CD4-positive, alpha-beta T cell (primary cell): ENCODE measurements around the gene FNDC3B. TPM values are rescaled to one million over a fixed set of nuclear protein-coding genes. Genes with fewer than 3 reads are reported as not detected.

ENCODE experiments used
- ATAC-seq: fragments of 200-7000 bp; cut with Tn5 transposase; one replicate; pipeline ENCODE4 v1.10.0; 2022; ENCODE audit warnings: mild to moderate bottlenecking; ENCODE audit not compliant: poor library complexity
- CTCF ChIA-PET: fragments of 350-600 bp; sonication (Branson Sonifier 250); formaldehyde crosslinking; loops from one replicate; lab custom pipeline; 2021; ENCODE audit warnings: antibody characterized with exemption, inconsistent platforms; lab: Charles Lee
- POLR2A ChIA-PET: fragments of 350-600 bp; sonication (Branson Sonifier 250); formaldehyde crosslinking; loops from one replicate; lab custom pipeline; 2021; ENCODE audit warnings: antibody characterized with exemption, inconsistent platforms; lab: Charles Lee
- DNase-seq, 14 experiments: peaks; one replicate each; pipeline ENCODE4 v3.0.0-alpha.2; 2013 to 2020; ENCODE audit warnings: mixed read lengths in 2 of 14
- H3K27ac ChIP-seq, 2 donors: one replicate each; pipeline versions ENCODE4 v1.5.1 to v1.7.0; 2013; ENCODE audit warnings: low read length in 2 of 2, low read depth in 1 of 2, mild to moderate bottlenecking in 1 of 2
- H3K27me3 ChIP-seq, 2 experiments: 1 replicate in 1 of 2; 2 replicates in 1 of 2; pipeline versions ENCODE4 v1.6.1 to v1.7.0; 2013; ENCODE audit warnings: low read length in 2 of 2, control low read depth in 1 of 2, mild to moderate bottlenecking in 1 of 2, moderate library complexity in 1 of 2; ENCODE audit not compliant: insufficient read depth in 2 of 2, control insufficient read depth in 1 of 2
- H3K36me3 ChIP-seq: one replicate; pipeline ENCODE4 v1.6.1; 2013; ENCODE audit warnings: low read length, control low read depth; ENCODE audit not compliant: insufficient read depth
- H3K4me1 ChIP-seq: one replicate; pipeline ENCODE4 v1.6.1; 2013; ENCODE audit warnings: low read length, control low read depth; ENCODE audit not compliant: insufficient read depth
- H3K4me3 ChIP-seq: one replicate; pipeline ENCODE4 v1.5.1; 2013; ENCODE audit warnings: mild to moderate bottlenecking, low read length, moderate library complexity
- H3K9me3 ChIP-seq, 2 experiments: 1 replicate in 1 of 2; 2 replicates in 1 of 2; pipeline versions ENCODE4 v1.6.1 to v1.7.0; 2013; ENCODE audit warnings: low read length in 2 of 2, mild to moderate bottlenecking in 2 of 2, control low read depth in 1 of 2, moderate library complexity in 1 of 2; ENCODE audit not compliant: control insufficient read depth in 1 of 2, insufficient read depth in 1 of 2
- H3K27ac Mint-ChIP-seq: one replicate; pipeline ENCODE4 v1.8.0; 2020; ENCODE audit warnings: mixed read lengths
- H3K27me3 Mint-ChIP-seq: one replicate; pipeline ENCODE4 v1.8.0; 2021; ENCODE audit warnings: mixed read lengths
- H3K36me3 Mint-ChIP-seq: one replicate; pipeline ENCODE4 v1.8.0; 2021; ENCODE audit warnings: low read depth, mixed read lengths
- H3K4me1 Mint-ChIP-seq: one replicate; pipeline ENCODE4 v1.8.0; 2021; ENCODE audit warnings: low read depth, mixed read lengths
- H3K4me3 Mint-ChIP-seq: one replicate; pipeline ENCODE4 v1.8.0; 2020; ENCODE audit warnings: mild to moderate bottlenecking, mixed read lengths
- H3K9me3 Mint-ChIP-seq: one replicate; pipeline ENCODE4 v1.8.0; 2020; ENCODE audit warnings: mixed read lengths
- intact Hi-C, 2 experiments: fragments of 100-400 bp; cut with DNase I in 1 of 2; cut with micrococcal nuclease in 1 of 2; formaldehyde crosslinking; loops; one replicate each; pipeline versions ENCODE4 v1.15.1 to v1.9.0; 2023 to 2025; cut with DNase I, micrococcal nuclease
- total RNA-seq, 174 experiments: library from RNA in 2 of 174; stranded (reverse) in 2 of 174; gene quantifications; one replicate each; pipeline ENCODE4 v1.2.3 and lab custom pipeline; 2021 to 2026
- TF ChIP-seq, protein P1 (sequence below): fragments of 200-600 bp; IDR thresholded peaks from one replicate; pipeline ENCODE4 v1.8.0; 2022; ENCODE audit warnings: antibody characterized with exemption, mild to moderate bottlenecking

FNDC3B gene
- total RNA-seq, 2 experiments from 2014 or later, result 26.1 to 28.7 TPM

DNA sequence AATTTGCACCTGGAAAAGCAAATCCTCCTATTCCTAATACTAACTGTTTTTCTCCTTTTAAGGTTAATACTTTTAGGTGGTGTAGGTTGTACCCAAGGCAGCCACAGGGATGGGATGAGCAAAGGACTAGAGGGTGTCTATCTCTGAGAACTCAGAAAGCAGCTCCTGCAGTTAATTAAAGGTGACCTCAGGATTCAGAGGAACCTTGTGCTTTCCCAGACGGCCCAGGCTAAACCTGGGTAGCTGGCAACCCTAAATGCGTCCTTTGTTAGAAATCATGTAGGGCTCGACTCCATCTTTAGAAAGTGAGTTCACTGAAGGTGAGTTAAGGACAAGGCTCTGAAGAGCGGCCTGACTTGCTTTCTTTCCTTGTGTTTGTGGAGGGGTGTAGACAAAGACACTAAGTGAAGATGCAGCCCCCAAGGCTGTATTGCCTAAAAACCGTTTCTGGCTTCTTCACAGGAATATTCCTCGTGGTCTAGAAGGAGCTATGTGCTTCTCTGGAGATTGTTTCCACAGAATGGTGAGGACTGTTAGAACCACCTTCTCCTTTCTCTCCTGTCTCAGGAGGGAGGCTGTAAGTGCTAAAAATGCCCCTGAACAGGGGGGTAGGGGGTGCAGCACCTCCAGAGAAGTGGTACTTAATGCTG lies 14.9 kb downstream of the FNDC3B start:
- ATAC-seq (no peak), DNase-seq (no peak)
- Mint-ChIP-seq H3K36me3 (peaks cover 36% of the 10 kb centered on the region), H3K4me1 (peaks cover 44% of the 10 kb centered on the region), H3K27ac (peak overlapping the region; percentile 6), H3K27me3 (no peaks in the 10 kb centered on the region), H3K9me3 (no peaks in the 10 kb centered on the region), H3K4me3 (no peak overlapping the region)
- TF ChIP-seq, protein P1, sequence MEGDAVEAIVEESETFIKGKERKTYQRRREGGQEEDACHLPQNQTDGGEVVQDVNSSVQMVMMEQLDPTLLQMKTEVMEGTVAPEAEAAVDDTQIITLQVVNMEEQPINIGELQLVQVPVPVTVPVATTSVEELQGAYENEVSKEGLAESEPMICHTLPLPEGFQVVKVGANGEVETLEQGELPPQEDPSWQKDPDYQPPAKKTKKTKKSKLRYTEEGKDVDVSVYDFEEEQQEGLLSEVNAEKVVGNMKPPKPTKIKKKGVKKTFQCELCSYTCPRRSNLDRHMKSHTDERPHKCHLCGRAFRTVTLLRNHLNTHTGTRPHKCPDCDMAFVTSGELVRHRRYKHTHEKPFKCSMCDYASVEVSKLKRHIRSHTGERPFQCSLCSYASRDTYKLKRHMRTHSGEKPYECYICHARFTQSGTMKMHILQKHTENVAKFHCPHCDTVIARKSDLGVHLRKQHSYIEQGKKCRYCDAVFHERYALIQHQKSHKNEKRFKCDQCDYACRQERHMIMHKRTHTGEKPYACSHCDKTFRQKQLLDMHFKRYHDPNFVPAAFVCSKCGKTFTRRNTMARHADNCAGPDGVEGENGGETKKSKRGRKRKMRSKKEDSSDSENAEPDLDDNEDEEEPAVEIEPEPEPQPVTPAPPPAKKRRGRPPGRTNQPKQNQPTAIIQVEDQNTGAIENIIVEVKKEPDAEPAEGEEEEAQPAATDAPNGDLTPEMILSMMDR, result no peak
- no peak overlapping the region for H3K4me3 ChIP-seq
- intact Hi-C loops, result no loop called here
- peak overlapping the region in 1 of 2 donors; percentile 36 for H3K27ac ChIP-seq
- H3K36me3 ChIP-seq, result peaks cover 3% of the 10 kb centered on the region
- no peaks in the 10 kb centered on the region for H3K9me3 ChIP-seq
- H3K27me3 ChIP-seq, result no peaks in the 10 kb centered on the region
- ChIA-PET CTCF (interaction anchor here (0.6 kb wide), 1 partner anchor 1137 kb away, joined by 3 read pairs; no protein-coding TSS in a partner anchor), POLR2A (no interaction called here)
- peaks cover 11% of the 10 kb centered on the region for H3K4me1 ChIP-seq

DNA sequence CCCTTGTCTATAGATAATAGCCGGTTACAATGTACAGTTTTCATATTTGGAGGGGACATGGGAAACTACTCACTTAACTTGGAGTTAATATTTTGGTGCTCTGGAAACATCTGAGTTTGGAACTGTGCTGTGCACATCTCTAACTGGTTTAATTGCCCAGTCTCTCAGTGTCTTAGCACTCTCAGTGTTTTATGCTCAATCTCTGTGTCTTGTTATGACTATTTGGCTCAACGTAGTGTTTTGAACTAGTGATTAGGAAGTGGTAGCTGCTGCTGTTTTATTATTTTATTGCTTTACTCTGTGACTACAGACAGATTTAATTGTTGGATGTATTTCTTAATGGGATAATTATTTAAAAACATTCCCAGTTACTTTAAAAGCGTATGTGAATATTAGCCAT lies 17.0 kb downstream of the FNDC3B start:
- no peak overlapping the region for H3K27ac Mint-ChIP-seq
- H3K27me3 Mint-ChIP-seq, result no peaks in the 10 kb centered on the region
- no peak overlapping the region for H3K4me3 ChIP-seq
- H3K9me3 ChIP-seq, result no peaks in the 10 kb centered on the region
- POLR2A ChIA-PET, result interaction anchor here (0.6 to 1.7 kb wide), 3 partner anchors 11 to 50 kb away, joined by 3 to 6 read pairs (median 5); no protein-coding TSS in a partner anchor
- H3K4me3 Mint-ChIP-seq, result no peak overlapping the region
- no peaks in the 10 kb centered on the region for H3K27me3 ChIP-seq
- CTCF ChIA-PET, result interaction anchor here (1.1 kb wide), 1 partner anchor 8 kb away, joined by 3 read pairs; no protein-coding TSS in a partner anchor
- H3K36me3 ChIP-seq, result no peaks in the 10 kb centered on the region
- no peak for DNase-seq
- peaks cover 23% of the 10 kb centered on the region for H3K36me3 Mint-ChIP-seq
- TF ChIP-seq, protein P1, result no peak
- no peak overlapping the region for H3K27ac ChIP-seq
- intact Hi-C loops, result no loop called here
- H3K9me3 Mint-ChIP-seq, result no peaks in the 10 kb centered on the region
- H3K4me1 ChIP-seq, result peaks cover 11% of the 10 kb centered on the region
- peaks cover 51% of the 10 kb centered on the region for H3K4me1 Mint-ChIP-seq
- no peak for ATAC-seq

DNA sequence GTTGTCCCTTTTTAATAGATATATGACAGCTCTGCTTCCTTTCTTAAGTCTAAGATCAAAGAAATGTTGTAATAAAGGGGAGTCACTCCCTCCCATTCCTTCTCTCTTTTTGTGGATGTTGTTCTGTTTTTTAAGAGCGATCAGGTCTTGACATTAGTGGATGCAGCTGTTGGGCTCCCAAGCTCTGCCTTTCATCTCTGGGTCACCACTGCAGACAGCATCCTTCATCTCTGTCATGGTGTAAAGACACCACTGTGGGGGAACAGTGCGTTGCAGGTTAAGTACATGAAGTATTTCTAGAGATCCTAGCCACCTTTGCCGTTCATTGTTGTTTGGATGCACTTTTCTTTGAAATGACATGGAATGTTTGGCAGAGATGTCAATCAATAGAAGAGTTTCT lies 17.7 kb downstream of the FNDC3B start:
- peaks cover 51% of the 10 kb centered on the region for H3K4me1 Mint-ChIP-seq

More for the DNA sequence above, 17.7 kb downstream of the FNDC3B start:
- Mint-ChIP-seq H3K27me3 (no peaks in the 10 kb centered on the region), H3K4me3 (no peak overlapping the region), H3K27ac (no peak overlapping the region), H3K9me3 (no peaks in the 10 kb centered on the region), H3K36me3 (peaks cover 17% of the 10 kb centered on the region)
- no peak for ATAC-seq
- Histone ChIP-seq H3K36me3 (no peaks in the 10 kb centered on the region), H3K9me3 (no peaks in the 10 kb centered on the region), H3K4me1 (peaks cover 11% of the 10 kb centered on the region), H3K27me3 (no peaks in the 10 kb centered on the region), H3K4me3 (no peak overlapping the region), H3K27ac (no peak overlapping the region)
- no peak for DNase-seq
- ChIA-PET CTCF (interaction anchor here (0.6 to 1.1 kb wide), 2 partner anchors 9 to 267 kb away, joined by 3 read pairs; no protein-coding TSS in a partner anchor), POLR2A (interaction anchor here (0.6 to 1.7 kb wide), 4 partner anchors 10 to 50 kb away, joined by 3 to 6 read pairs (median 4); no protein-coding TSS in a partner anchor)
- TF ChIP-seq, protein P1, result no peak
- intact Hi-C loops, result no loop called here
